ENCODE data around the gene CD7.

GRCh38 chr17:82354804-82355308, 37.4 kb upstream of the CD7 start:
- TF ChIP-seq HMGA2 (CRISPR knock-in tag; IDR thresholded peaks at IDR 0.05) = no peak
- TF ChIP-seq, protein P1, sequence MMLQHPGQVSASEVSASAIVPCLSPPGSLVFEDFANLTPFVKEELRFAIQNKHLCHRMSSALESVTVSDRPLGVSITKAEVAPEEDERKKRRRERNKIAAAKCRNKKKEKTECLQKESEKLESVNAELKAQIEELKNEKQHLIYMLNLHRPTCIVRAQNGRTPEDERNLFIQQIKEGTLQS (CRISPR knock-in tag; conservative IDR thresholded peaks at IDR 0.05) = no peak
- no peak for TF ChIP-seq CTCF (IDR thresholded peaks at IDR 0.05)
- TF ChIP-seq ZNF138 (CRISPR knock-in tag; conservative IDR thresholded peaks at IDR 0.05) = no peak

Data from WTC11 (cell line).